Trophoblast cell (in vitro differentiated cells and primary cell): ENCODE data around the gene EMC1.
"Not testable (repeated sequence)": the region's sequence is repeated elsewhere in the genome, so short reads cannot be mapped to it uniquely, and the experiment has no call there.

Experiments
- DNase-seq, 2 donors: peaks; one replicate each; pipeline ENCODE4 v3.0.0-alpha.2; 2016
- H2AFZ ChIP-seq: 2 replicates; pipeline ENCODE4 v1.6.1; 2013; ENCODE audit warnings: low read length, moderate library complexity, mild to moderate bottlenecking; ENCODE audit not compliant: insufficient read depth, poor library complexity
- H2AK5ac ChIP-seq: 2 replicates; pipeline ENCODE4 v1.6.1; 2013; ENCODE audit warnings: mild to moderate bottlenecking, low read length
- H2BK120ac ChIP-seq: 2 replicates; pipeline ENCODE4 v1.6.1; 2013; ENCODE audit warnings: low read length, mild to moderate bottlenecking, moderate library complexity; ENCODE audit not compliant: insufficient read depth, poor library complexity
- H2BK12ac ChIP-seq: 2 replicates; pipeline ENCODE4 v1.6.1; 2013; ENCODE audit warnings: mild to moderate bottlenecking, low read length, moderate library complexity
- H2BK5ac ChIP-seq: 2 replicates; pipeline ENCODE4 v1.6.1; 2013; ENCODE audit warnings: low read length, low read depth, moderate library complexity, mild to moderate bottlenecking; ENCODE audit not compliant: poor library complexity
- H3K14ac ChIP-seq: 2 replicates; pipeline ENCODE4 v1.6.1; 2013; ENCODE audit warnings: mild to moderate bottlenecking, low read length
- H3K18ac ChIP-seq: 2 replicates; pipeline ENCODE4 v1.6.1; 2013; ENCODE audit warnings: mild to moderate bottlenecking, low read length
- H3K23ac ChIP-seq: 2 replicates; pipeline ENCODE4 v1.6.1; 2013; ENCODE audit warnings: low read length
- H3K27ac ChIP-seq: 2 replicates; pipeline ENCODE4 v1.5.1; 2013; ENCODE audit warnings: low read depth, mild to moderate bottlenecking, inconsistent platforms, low read length, moderate library complexity
- H3K27me3 ChIP-seq: 2 replicates; pipeline ENCODE4 v1.6.1; 2013; ENCODE audit warnings: inconsistent platforms, mild to moderate bottlenecking, low read length, moderate library complexity; ENCODE audit not compliant: insufficient read depth
- H3K36me3 ChIP-seq, 2 experiments: 1 replicate in 1 of 2; 2 replicates in 1 of 2; pipeline ENCODE4 v1.6.1; 2013; ENCODE audit warnings: low read length in 2 of 2, mild to moderate bottlenecking in 2 of 2, moderate library complexity in 1 of 2; ENCODE audit not compliant: insufficient read depth in 2 of 2, control insufficient read depth in 1 of 2
- H3K4ac ChIP-seq: 2 replicates; pipeline ENCODE4 v1.6.1; 2013; ENCODE audit warnings: low read depth, mild to moderate bottlenecking, low read length, moderate library complexity
- H3K4me1 ChIP-seq, 2 experiments: 1 replicate in 1 of 2; 2 replicates in 1 of 2; pipeline ENCODE4 v1.6.1; 2013; ENCODE audit warnings: low read length in 2 of 2, mild to moderate bottlenecking in 2 of 2, moderate library complexity in 1 of 2; ENCODE audit not compliant: insufficient read depth in 2 of 2, control insufficient read depth in 1 of 2
- H3K4me2 ChIP-seq: 2 replicates; pipeline ENCODE4 v1.6.1; 2013; ENCODE audit warnings: inconsistent platforms, mild to moderate bottlenecking, low read length, moderate library complexity
- H3K4me3 ChIP-seq: 2 replicates; pipeline ENCODE4 v1.5.1; 2013; ENCODE audit warnings: mild to moderate bottlenecking, low read depth, low read length, inconsistent platforms
- H3K79me1 ChIP-seq: one replicate; pipeline ENCODE4 v1.6.1; 2013; ENCODE audit warnings: low read length
- H3K79me2 ChIP-seq: 2 replicates; pipeline ENCODE4 v1.6.1; 2013; ENCODE audit warnings: low read length, mild to moderate bottlenecking; ENCODE audit not compliant: control insufficient read depth, insufficient read depth, poor library complexity
- H3K9ac ChIP-seq: 2 replicates; pipeline ENCODE4 v1.6.1; 2013; ENCODE audit warnings: mild to moderate bottlenecking, low read length
- H3K9me3 ChIP-seq: 2 replicates; pipeline ENCODE4 v1.6.1; 2013; ENCODE audit warnings: low read depth, mild to moderate bottlenecking, control low read depth, inconsistent platforms, low read length; ENCODE audit not compliant: insufficient read depth
- H4K12ac ChIP-seq: 2 replicates; pipeline ENCODE4 v1.6.1; 2013; ENCODE audit warnings: low read depth, mild to moderate bottlenecking, low read length, moderate library complexity
- H4K8ac ChIP-seq: 2 replicates; pipeline ENCODE4 v1.6.1; 2013; ENCODE audit warnings: low read depth, mild to moderate bottlenecking, low read length, moderate library complexity
- H4K91ac ChIP-seq: one replicate; pipeline ENCODE4 v1.6.1; 2013; ENCODE audit warnings: low read depth, mild to moderate bottlenecking, low read length, moderate library complexity
- WGBS: extraction: QIAGEN DNeasy Blood & Tissue Kit; methylation state at CpG from one replicate; pipeline ENCODE4 v1.1.7; 2013; ENCODE audit warnings: missing lambda C conversion rate; ENCODE audit not compliant: insufficient read length, insufficient coverage; ENCODE audit errors: extremely low coverage; 5-methylcytosine and 5-hydroxymethylcytosine counted together

The EMC1 gene

GRCh38 chr1:19258353-19258752, 7.0 kb upstream of the EMC1 start:
- H2BK12ac ChIP-seq, result no peak overlapping the region
- no CpG with 5 or more reads among the region's 10 CpGs for WGBS
- no peak overlapping the region for H3K9ac ChIP-seq
- no peaks in the 10 kb centered on the region for H3K79me1 ChIP-seq
- H3K14ac ChIP-seq, result no peak overlapping the region
- no peak overlapping the region for H4K8ac ChIP-seq
- no peak overlapping the region for H4K12ac ChIP-seq
- no peaks in the 10 kb centered on the region for H3K9me3 ChIP-seq
- H3K4me1 ChIP-seq, result no peaks in the 10 kb centered on the region
- H3K4me3 ChIP-seq, result no peak overlapping the region
- H2BK120ac ChIP-seq, result no peak overlapping the region
- H2BK5ac ChIP-seq, result no peak overlapping the region
- no peak overlapping the region for H2AFZ ChIP-seq
- no peak overlapping the region for H3K4ac ChIP-seq
- no peak for DNase-seq
- H3K27me3 ChIP-seq, result no peaks in the 10 kb centered on the region
- H3K4me2 ChIP-seq, result no peak overlapping the region
- no peak overlapping the region for H2AK5ac ChIP-seq
- H3K27ac ChIP-seq, result no peak overlapping the region
- no peak overlapping the region for H3K18ac ChIP-seq
- H3K36me3 ChIP-seq, result peaks cover 55 to 56% of the 10 kb centered on the region in 2 experiments
- H3K23ac ChIP-seq, result no peak overlapping the region
- H3K79me2 ChIP-seq, result peaks cover 4% of the 10 kb centered on the region
- H4K91ac ChIP-seq, result no peak overlapping the region

- Histone ChIP-seq H3K79me1 (no peaks in the 10 kb centered on the region), H3K4me2 (no peak overlapping the region), H2BK120ac (no peak overlapping the region), H3K4me3 (no peak overlapping the region), H3K23ac (no peak overlapping the region), H2BK5ac (no peak overlapping the region), H2BK12ac (no peak overlapping the region), H2AK5ac (no peak overlapping the region), H3K4me1 (peaks cover 3 to 4% of the 10 kb centered on the region in 2 experiments), H3K79me2 (peaks cover 11% of the 10 kb centered on the region), H3K9ac (no peak overlapping the region), H3K9me3 (no peaks in the 10 kb centered on the region), H3K4ac (no peak overlapping the region), H4K91ac (no peak overlapping the region), H4K8ac (no peak overlapping the region), H3K18ac (no peak overlapping the region), H3K14ac (no peak overlapping the region), H3K36me3 (peaks cover 55 to 56% of the 10 kb centered on the region in 2 experiments), H3K27me3 (no peaks in the 10 kb centered on the region), H3K27ac (no peak overlapping the region), H4K12ac (no peak overlapping the region), H2AFZ (no peak overlapping the region)
- DNase-seq, result no peak
- WGBS, result no CpG with 5 or more reads among the region's 15 CpGs
These were observed 6.0 kb upstream of the EMC1 start for GRCh38 chr1:19257178-19257914.

GRCh38 chr1:19256301-19256700, 5.0 kb upstream of the EMC1 start:
- H3K9ac ChIP-seq, H3K18ac ChIP-seq, H4K91ac ChIP-seq, H3K4me3 ChIP-seq, H3K79me1 ChIP-seq, H3K14ac ChIP-seq, H3K27ac ChIP-seq, H3K27me3 ChIP-seq, H2AFZ ChIP-seq, H4K12ac ChIP-seq, H2AK5ac ChIP-seq, H3K4me1 ChIP-seq, H2BK120ac ChIP-seq, H2BK5ac ChIP-seq, H3K4ac ChIP-seq, H4K8ac ChIP-seq, DNase-seq, H3K9me3 ChIP-seq, H3K23ac ChIP-seq, H2BK12ac ChIP-seq, H3K4me2 ChIP-seq: not testable (repeated sequence)
- Histone ChIP-seq H3K79me2 (peaks cover 21% of the 10 kb centered on the region), H3K36me3 (peaks cover 55 to 56% of the 10 kb centered on the region in 2 experiments)
- WGBS, result no CpG with 5 or more reads among the region's 5 CpGs

- no peak overlapping the region for H2BK5ac ChIP-seq
- H3K27me3 ChIP-seq, result no peaks in the 10 kb centered on the region
- no peak for DNase-seq
- H2BK120ac ChIP-seq, result no peak overlapping the region
- no peak overlapping the region for H3K4me2 ChIP-seq
- no peak overlapping the region for H3K9ac ChIP-seq
- no peak overlapping the region for H3K4ac ChIP-seq
- H3K36me3 ChIP-seq, result peaks cover 48 to 49% of the 10 kb centered on the region in 2 experiments
- H4K8ac ChIP-seq, result no peak overlapping the region
- no peak overlapping the region for H2AK5ac ChIP-seq
- no peak overlapping the region for H3K18ac ChIP-seq
- no peak overlapping the region for H4K91ac ChIP-seq
- no peak overlapping the region for H3K27ac ChIP-seq
- no CpG with 5 or more reads among the region's 4 CpGs for WGBS
- H3K79me1 ChIP-seq, result peaks cover 10% of the 10 kb centered on the region
- no peak overlapping the region for H4K12ac ChIP-seq
- H3K4me1 ChIP-seq, result peaks cover 4 to 7% of the 10 kb centered on the region in 2 experiments
- no peak overlapping the region for H3K4me3 ChIP-seq
- H2BK12ac ChIP-seq, result no peak overlapping the region
- H3K23ac ChIP-seq, result no peak overlapping the region
- no peak overlapping the region for H2AFZ ChIP-seq
- H3K9me3 ChIP-seq, result no peaks in the 10 kb centered on the region
- H3K14ac ChIP-seq, result no peak overlapping the region
- peaks cover 27% of the 10 kb centered on the region for H3K79me2 ChIP-seq
These were observed 4.0 kb upstream of the EMC1 start for GRCh38 chr1:19255288-19255687.
